Stimulated activated CD4-positive, alpha-beta T cell treated with anti-CD3 and anti-CD28 coated beads, Interleukin-4, amount 100 ng/mL, for 24 hours (primary cell): Measurements from ENCODE around the gene AKR1C4.
"Not testable (repeated sequence)": the region's sequence is repeated elsewhere in the genome, so short reads cannot be mapped to it uniquely, and the experiment has no call there.

Experiments
- DNase-seq: peaks from one replicate; pipeline ENCODE4 v3.0.0-alpha.2; 2020

Gene AKR1C4

GRCh38 chr10:5196702-5197113, at the start of gene AKR1C4:
Gene AKR1C4 (plus strand): TSS chr10:5196837. CDS start chr10:5196868, 31 bp downstream.
- DNase-seq: no peak

GRCh38 chr10:5146920-5147254, 49.8 kb upstream of the AKR1C4 start:
- DNase-seq: no peak

- no peak for DNase-seq
Measured at GRCh38 chr10:5147255-5147980, 49.2 kb upstream of the AKR1C4 start.

- no peak for DNase-seq
Measured at GRCh38 chr10:5147981-5148677, 48.5 kb upstream of the AKR1C4 start.

GRCh38 chr10:5148678-5149032, 48.0 kb upstream of the AKR1C4 start:
- no peak for DNase-seq

GRCh38 chr10:5151076-5151475, 45.6 kb upstream of the AKR1C4 start:
- no peak for DNase-seq

- DNase-seq: no peak
Measured at GRCh38 chr10:5155951-5156350, 40.7 kb upstream of the AKR1C4 start.

- no peak for DNase-seq
Measured at GRCh38 chr10:5157501-5157900, 39.1 kb upstream of the AKR1C4 start.

GRCh38 chr10:5159126-5159525, 37.5 kb upstream of the AKR1C4 start:
- no peak for DNase-seq

GRCh38 chr10:5163487-5163886, 33.1 kb upstream of the AKR1C4 start:
- DNase-seq: no peak

GRCh38 chr10:5165738-5166137, 30.9 kb upstream of the AKR1C4 start:
- DNase-seq: no peak

- DNase-seq: no peak
Measured at GRCh38 chr10:5168897-5169420, 27.7 kb upstream of the AKR1C4 start.

GRCh38 chr10:5175581-5175980, 21.1 kb upstream of the AKR1C4 start:
- DNase-seq: not testable (repeated sequence)

- DNase-seq: not testable (repeated sequence)
Measured at GRCh38 chr10:5180503-5180902, 16.1 kb upstream of the AKR1C4 start.

GRCh38 chr10:5183923-5184322, 12.7 kb upstream of the AKR1C4 start:
- DNase-seq: no peak

- no peak for DNase-seq
Measured at GRCh38 chr10:5184987-5185775, 11.5 kb upstream of the AKR1C4 start, which contains the start of gene AKR1C8. Gene AKR1C8 (minus strand): TSS chr10:5185150. CDS start chr10:5185104, 46 bp downstream.

- no peak for DNase-seq
Measured at GRCh38 chr10:5187867-5188266, 8.8 kb upstream of the AKR1C4 start.

- DNase-seq: no peak
Measured at GRCh38 chr10:5188358-5188757, 8.3 kb upstream of the AKR1C4 start.

- no peak for DNase-seq
Measured at GRCh38 chr10:5194431-5194830, 2.2 kb upstream of the AKR1C4 start.

GRCh38 chr10:5195727-5196374, 786 bp upstream of the AKR1C4 start:
- no peak for DNase-seq

GRCh38 chr10:5198386-5198785, 1.7 kb downstream of the AKR1C4 start:
- no peak for DNase-seq

- no peak for DNase-seq
Measured at GRCh38 chr10:5199398-5199797, 2.8 kb downstream of the AKR1C4 start.

- DNase-seq: no peak
Measured at GRCh38 chr10:5206799-5207198, 10.2 kb downstream of the AKR1C4 start.
